Erythroblast (primary cell): ENCODE measurements around the gene SERPINB13.

Source experiments
- GATA1 ChIP-seq: IDR thresholded peaks from 2 replicates; pipeline ENCODE4 v1.6.1; 2011; ENCODE audit warnings: low read depth, mild to moderate bottlenecking, control low read depth, low read length, moderate library complexity
- POLR2A ChIP-seq: IDR thresholded peaks from 2 replicates; pipeline ENCODE4 v1.6.1; 2011; ENCODE audit warnings: mild to moderate bottlenecking, low read length

GRCh38 chr18:63588909-63589308 is 1.8 kb downstream of the SERPINB13 start:
- no peak for TF ChIP-seq POLR2A
- no peak for TF ChIP-seq GATA1
